GM21515 (cell line): Measurements from ENCODE around the gene NOD1.
"Not testable (repeated sequence)": the region's sequence is repeated elsewhere in the genome, so short reads cannot be mapped to it uniquely, and the experiment has no call there.

ENCODE experiments used
- ATAC-seq: cut with Tn5 transposase; IDR thresholded peaks from one replicate; pipeline ENCODE4 v1.9.1; 2021; ENCODE audit not compliant: unreplicated experiment

NOD1 gene

DNA sequence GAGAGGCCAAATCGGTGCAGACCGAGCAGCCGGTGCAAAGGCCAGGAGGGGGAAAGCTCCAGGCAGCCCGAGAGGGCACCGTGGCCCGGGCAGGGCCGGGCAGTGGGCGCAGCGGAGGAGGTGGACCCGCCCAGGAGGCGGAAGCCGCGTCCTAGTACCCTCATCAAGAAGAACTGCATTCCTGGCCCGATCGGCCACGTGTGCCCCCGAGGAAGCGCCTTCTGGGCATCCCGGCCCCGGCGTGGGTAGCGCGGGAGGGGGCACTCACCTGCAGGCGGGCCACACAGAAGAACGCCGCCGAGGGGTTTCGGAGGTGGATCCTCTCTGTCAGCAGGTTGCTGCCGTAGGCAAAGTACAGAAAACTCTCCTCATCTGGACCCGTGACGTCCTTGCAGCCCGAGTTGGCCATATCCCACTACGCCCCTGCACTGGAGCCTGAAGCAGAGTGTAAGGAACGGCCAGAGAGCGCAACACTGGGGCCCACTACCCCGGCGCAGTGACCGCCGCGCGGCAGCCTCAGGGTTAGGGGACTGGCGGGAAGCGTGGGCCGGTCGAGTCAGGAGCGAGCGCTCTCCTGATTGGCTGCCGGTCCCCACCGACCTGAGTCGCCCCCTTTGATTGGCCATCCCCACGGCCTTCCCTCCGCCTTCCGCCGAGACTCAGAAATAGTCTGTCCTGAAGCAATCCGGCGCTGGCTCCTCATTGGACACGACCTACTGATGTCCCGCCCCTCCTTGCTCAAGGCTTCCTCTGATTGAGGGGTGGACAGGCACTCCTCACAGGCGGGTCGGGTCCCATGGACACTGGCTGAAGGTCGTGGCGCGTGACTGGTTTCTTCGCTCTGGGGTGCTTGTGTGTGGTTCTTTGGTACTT is 26.0 kb upstream of the NOD1 start, which contains the start of gene GGCT:
Gene GGCT, minus strand, starts transcription at position 529 of the 873 bp plus-strand sequence. Its CDS starts 120 bp downstream, at position 409.
- peak; percentile 98 for ATAC-seq

DNA sequence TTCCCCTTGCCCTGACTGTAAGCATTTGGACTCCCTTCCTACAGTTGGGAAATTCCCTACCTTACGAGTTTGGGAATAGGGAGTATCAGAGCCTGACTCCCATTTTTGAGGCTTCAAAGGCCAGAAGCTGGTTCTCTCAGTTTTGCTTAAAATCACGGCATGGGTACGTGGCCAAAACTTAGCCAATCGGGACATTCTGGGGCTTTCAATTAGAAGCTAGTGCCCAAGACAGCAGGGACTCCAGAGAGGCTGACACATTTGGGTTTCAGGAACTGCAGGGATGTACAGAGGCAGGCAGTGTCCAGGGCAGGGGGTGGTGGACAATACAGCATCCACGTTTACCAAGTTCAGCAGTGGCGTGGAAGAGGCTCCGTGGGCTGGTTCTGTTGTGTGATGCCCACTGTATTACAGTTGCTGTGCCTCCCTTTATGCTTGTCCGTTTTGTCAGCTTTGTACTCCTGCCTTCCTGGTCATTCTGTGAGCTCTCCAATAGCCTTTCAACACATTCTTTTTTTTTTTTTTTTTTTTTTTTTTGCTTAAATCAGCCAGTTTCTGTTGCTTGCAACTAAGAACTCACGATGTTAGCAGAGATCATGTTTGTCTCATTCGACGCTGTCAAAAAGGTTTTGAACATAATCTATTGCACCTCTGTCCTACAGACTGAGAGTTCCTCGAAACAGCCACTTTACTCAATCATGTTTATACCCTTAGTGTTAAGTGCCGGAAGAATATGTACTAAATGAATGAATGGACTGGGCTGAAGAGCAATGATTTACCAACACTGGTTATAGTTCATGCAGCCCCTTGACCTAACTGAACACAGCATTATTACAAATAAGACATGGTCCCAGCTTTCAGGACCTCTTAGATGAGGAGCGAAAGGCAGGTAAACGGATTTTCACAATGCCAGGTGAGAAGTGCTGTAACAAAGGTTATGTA is 25.0 kb upstream of the NOD1 start:
- no peak for ATAC-seq

DNA sequence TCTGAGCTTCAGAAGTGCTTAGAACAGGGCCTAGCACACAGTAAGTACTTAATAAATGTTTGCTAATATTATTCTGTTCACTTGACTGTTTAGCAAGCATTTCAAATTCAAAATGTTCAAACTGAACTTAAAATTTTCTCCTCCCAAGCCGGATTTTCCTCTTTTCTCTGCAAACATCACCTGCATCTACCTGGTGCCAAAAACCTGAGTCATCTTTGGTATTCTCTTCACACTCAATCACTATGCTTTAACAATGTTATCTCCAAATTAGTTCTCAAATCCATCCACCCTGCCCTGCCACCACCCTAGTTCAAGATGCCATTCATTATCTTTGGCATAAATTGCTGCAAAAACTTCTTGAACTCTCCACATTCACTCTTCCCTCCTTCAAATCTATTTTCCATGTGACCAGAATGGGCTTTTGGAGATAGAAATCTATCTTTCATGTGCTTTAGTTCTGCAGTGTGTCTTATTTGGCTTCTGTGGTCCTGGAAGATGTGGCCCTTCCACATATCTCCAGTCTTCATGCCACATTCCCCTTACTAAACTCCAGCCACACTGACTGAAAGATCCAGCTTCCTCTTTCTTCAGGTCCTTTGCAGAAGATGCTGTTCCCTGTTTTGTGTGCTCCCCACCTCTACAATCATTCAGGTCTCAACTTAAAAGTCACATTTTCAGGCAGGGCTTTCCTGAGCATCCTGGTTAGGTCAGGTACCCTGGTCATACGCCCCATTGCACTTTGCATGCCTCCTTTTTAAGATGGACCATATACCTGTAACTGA is 24.1 kb upstream of the NOD1 start:
- ATAC-seq, result no peak

DNA sequence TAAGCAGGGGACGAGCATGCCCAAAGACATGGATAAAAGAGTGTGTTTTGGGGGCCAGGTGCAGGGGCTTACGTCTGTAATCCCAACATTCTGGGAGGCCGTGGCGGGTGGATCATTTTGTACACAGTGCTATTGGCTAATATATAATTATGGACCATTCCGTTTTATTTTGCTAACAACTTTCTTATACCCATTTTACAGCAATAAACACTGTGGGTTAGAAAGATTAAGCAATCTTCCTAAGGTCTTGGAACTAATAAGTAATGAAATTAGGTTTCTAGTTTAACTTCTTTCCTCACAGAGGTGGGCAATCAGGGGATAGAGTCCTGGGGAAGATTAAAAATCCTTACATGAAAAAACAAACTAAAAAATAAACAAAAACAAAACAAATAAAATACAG is 22.7 kb upstream of the NOD1 start:
- ATAC-seq, result no peak

DNA sequence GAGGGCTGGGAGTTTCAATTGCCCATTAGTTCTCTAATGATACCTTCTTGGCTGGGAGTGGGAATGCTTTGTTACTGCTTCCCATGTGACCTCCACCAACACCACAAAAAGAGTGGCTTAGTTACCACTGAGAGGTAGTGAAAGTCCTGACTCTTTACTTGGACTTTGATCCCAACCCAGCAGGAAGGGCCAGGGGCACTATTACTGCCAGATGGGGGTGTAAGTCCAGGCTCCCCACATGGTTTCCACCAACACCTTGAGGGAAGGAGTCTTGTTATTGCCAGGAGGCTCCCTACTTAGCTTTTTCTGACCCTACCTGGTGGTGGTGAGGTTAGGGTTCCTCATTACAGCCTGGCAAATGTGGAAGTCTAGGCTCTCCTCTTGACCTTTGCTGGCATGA is 14.6 kb upstream of the NOD1 start:
- no peak for ATAC-seq

DNA sequence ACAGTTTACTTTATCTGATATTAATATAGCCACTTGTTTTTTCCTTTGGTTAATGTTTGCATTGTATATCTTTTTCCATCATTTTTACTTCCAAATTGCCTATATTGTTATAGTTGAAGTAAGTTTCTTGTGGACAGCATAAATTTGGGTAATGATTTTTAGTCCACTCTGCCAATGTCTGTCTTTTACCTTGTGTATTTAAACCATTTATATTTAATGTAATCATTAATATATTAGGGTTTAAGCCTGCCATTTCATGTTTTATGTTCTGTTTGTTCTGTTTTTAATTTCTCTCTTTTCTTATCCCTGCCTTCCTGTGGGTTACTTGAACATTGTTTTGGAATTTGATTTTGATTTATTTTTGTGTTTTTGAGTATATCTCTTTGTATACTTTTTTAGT is 12.8 kb upstream of the NOD1 start:
- no peak for ATAC-seq

DNA sequence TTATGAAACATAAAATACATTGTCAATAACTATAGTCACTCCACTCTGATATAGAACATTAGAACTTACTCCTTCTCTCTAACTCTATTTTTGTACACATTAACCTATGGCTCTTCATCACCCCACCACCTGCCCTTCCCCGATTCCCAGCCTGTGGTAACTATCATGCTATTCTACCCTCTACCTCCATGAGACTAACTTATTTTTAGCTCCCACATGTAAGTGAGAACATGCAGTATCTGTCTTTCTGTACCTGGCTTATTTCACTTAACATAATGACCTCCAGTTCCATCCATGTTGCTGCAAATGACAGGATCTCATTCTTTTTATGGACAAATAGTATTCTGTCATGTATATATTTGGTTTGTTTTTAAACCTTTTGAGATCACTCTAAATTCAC is 8.8 kb upstream of the NOD1 start:
- no peak for ATAC-seq

DNA sequence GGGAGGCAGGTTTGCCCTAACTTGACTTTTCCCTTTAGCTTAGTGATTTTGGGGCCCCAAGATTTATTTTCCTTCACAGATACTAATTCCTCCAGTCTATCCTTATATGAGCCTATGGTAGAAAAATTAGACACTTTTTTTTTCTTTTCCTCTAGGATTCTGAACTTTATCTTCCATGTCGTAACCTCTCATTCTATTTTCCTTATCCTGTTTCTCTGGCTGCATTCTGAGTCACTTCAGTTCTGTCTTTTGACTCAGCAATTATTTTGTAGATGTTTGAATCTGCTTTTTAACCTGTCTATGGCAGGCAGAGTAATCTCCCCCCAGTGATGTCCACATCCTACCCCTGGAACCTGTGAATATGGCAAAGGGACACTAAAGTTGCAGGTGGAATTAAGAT is 7.1 kb upstream of the NOD1 start:
- ATAC-seq, result no peak

DNA sequence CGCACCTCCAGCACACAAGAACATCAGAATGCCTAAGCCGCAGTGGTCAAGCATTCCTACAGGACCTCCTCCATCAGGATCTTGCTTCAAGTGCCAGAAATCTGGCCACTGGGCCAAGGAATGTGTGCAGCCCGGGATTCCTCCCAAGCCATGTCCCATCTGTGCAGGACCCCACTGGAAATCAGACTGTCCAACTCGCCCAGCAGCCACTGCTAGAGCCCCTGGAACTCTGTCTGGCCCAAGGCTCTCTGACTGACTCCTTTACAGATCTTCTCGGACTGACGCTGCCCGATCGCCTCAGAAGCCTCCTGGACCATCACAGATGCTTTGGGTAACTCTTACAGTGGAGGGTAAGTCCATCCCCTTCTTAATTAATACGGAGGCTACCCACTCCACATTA is 2.8 kb upstream of the NOD1 start:
- ATAC-seq, result not testable (repeated sequence)

DNA sequence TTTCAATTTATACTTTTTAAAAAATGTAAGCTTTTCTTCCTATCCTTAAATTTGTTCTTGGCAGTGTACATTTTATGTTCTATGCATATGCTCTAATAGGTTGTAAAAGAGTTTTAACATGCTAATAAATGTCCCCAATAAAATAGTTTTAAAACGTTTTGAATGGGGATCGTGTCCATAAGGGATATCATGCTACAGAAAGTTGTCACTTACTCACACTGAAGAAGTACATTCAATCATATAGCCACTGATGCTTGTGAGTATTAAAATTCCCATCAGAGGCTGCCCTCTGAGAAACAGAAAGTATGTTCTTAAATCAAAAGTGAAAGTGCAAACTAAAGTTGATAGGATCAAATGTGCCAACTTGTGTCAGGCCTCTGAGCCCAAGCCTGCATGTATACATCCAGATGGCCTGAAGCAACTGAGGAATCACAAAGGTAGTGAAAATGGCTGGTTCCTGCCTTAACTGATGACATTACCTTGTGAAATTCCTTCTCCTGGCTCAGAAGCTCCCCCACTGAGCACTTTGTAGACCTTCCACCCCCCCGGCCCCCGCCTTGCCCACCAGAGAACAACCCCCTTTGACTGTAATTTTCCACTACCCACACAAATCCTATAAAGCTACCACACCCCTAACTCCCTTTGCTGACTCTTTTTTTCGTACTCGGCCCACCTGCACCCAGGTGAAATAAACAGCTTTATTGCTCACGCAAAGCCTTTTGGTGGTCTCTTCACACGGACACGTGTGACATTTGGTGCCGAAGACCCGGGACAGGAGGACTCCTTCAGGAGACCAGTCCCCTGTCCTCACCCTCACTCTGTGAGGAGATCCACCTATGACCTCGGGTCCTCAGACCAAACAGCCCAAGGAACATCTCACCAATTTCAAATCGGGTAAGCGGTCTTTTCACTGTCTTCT is 877 bp upstream of the NOD1 start:
- ATAC-seq, result no peak

DNA sequence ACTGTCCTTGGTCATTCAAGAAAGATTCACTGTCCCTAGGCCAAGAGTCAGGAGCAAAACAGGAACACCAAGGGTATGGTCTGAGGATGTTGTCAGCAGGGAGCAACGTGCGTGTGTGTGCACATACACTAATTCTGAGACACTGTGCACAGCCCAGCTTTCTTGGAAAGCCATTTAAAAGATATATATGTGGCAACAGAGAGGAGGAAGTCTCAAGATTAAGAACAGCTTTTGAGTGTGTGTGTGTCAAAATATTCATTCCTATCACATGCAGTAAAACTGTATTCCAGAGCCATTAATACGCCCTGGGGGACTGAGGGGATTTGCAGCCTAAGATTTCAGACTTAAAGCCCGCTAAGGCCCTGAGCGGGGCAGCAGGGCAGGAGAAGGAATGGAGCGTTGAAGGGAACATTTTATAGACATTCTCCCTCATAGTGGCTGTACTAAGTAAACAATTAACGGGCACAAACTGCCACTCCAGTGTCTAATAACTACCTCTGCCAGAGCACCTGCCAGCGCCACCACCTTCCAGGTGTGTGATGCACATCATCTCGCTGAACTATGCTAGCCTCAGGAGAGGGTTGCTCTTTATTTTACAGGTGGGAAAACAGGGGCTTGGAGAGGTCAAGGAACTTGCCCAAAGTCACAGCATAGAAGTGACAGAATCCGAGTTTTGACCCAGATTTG is 2.0 kb downstream of the NOD1 start:
- ATAC-seq, result no peak

DNA sequence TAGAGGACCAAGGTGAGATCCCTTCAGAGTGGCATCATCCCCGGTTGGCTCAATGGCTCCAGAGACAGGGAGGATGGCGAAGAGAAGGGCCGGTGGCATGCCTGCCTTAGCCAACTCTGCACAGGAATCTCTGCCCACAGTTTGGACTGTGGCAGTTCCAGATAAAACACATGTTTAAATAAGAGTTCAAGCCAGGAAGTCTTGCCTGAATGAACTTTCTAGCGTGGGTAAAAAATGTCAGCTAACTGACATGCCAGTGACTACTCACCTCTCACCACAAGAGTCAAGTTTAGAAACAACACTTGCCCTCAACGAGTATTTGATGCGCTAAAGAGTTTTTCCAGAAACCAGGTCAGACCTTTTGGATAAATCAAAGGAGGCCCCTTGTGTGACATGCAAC is 3.0 kb downstream of the NOD1 start:
- no peak for ATAC-seq

DNA sequence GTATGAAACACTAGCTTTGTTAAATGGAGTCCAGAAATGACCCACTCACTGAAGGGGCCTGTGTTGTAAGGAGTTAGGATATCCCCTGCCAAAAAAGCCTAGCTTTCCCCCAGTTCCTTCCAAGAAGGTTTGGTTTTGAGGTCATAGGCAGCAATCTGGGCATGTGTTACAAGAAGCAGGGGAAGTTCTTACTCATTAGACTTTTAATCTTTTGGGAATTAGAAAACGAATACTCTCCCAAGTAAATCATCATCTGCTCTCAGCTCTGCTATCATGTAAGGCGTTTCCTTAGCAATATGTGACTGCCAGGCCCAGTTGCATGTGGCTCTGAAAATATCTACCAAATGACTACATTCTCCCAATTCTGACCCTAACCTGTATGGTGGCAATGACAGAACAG is 3.7 kb downstream of the NOD1 start:
- no peak for ATAC-seq

DNA sequence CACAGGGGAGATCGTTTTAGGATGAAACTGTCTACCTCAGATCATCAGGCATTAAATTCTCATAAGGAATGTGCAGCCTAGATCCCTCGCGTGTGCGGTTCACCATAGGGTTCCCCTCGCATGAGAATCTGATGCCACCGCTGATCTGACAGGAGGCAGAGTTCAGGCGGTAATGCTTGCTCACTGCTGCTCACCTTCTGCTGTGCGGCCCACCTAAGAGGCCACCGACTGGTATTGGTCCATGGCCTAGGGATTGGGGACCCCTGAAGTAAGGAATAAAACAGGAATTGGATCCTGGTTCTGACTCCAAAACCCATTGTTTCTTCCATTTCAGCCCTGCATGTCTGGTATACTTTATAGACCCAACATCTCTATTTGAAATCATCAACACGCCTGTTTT is 4.1 kb downstream of the NOD1 start:
- ATAC-seq, result no peak

DNA sequence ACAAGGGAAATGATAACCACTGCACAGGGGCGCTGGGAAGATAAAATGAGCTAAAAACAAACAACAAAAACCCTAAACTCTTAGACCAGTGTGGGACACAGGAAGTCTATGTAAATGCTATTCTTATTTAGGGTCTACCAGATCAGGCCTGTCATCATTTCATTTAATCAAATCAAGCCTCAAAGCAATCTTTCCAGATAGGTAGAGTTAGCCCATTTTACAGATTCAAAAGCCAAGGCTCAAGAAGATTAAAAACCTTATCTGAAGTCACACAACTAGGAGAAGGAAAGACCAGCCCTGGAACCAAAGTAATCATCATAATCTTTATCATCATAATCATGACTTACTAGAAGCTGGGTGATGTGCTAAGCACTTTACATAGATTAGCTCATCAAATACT is 4.7 kb downstream of the NOD1 start:
- ATAC-seq, result no peak

DNA sequence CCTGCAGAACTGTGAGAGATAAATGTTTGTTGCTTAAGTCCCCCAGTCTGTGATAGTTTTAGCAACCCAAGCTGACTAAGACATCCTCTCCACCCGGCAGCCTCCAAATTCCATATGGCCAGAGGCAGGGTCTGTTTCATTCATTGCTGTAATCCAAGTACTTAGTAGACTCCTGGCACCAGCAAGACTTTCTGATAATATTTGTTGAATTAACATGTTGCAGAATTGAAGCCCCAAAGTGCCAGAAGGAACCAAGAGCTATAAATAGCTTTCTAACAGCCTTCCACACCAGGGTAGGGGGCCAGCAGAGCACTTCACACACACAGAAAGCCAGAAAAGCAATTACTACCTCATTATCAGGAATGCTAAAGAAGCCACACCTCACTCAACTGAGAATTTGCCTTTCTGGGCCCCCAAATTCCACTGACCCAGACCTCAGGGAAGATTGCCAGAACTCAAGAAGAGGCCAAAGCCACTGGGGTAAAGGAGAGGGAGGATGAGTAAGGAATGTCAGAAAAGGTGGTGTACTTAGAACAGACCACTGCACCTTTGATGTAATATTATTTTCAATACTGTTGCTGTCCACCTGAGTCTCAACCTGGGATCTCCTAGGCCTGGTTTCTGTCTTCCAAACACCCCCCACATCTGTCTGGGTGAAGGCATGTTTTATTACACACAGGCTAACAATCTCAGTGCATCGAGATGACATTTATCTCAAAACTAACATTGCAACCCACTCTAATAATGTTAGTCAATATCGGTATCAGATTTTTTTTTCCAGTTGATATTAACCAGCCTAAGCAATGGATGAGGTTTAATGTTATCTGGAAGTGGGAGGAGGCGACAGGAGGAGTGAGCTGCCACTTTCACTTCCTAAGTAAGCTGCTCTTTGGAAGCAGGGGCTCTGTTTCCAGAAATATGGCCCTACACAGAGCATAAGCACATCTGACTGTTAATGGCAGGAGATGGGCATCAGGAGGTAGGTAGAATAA is 5.5 kb downstream of the NOD1 start:
- ATAC-seq, result no peak

DNA sequence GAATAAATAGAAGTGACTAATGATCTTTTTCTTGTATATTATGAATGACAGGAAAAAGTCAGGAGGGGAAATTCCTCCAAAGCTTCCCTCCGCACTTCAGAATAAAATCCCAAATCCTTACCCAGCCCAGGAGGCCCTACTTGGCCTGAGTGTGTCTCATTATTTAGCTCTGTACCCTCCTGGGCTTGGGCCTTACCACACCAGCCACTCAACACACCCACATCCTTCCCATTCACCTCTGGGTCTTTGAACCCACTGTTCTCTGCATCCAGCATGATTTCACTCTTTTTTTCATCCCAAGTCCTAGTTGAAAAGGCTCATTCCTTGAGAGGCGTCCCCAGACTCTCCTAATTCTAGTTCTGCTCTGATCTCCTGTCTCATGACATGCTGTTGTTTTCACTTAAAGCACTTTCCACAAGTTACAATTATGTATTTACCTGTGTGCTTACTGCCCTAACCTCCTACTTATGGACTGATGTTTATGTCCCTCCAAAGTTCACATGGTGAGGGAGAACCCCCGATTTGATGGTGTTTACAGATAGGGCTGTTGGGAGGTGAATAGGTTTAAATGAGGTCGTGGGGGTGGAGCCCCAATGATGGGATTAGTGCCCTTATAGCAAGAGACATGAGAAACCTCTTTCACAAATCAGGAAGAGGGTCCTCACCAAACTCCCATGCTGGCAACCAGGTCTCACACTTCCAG is 6.4 kb downstream of the NOD1 start:
- no peak for ATAC-seq

DNA sequence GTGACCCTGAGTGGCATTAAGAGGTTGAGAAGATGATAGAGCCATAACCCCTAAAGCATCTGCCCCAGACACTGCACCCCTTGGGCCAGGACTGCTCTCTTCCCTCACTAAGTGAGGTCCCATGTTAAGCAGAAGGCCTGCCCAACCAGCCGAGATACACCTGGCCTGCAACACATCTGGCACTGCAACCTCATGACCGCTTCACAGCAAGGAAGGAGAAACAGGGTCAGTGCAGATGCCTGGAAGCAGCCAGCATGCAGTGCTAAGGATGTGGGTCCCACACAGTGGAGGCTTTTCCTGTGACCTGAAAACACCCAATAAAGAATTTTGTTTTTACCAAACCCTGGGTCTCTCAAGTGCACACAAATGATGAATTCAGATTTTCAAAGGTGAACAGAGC is 7.4 kb downstream of the NOD1 start:
- no peak for ATAC-seq
